GM18499 (cell line): ENCODE results near the gene TEX12.
A peak's percentile ranks its signal among the peaks of the same experiment; 100 is the strongest.

Experiments used
- ATAC-seq: cut with Tn5 transposase; IDR thresholded peaks from one replicate; pipeline ENCODE4 v1.9.1; 2021; ENCODE audit warnings: moderate number of reproducible peaks; ENCODE audit not compliant: insufficient read depth, unreplicated experiment

The TEX12 gene

DNA sequence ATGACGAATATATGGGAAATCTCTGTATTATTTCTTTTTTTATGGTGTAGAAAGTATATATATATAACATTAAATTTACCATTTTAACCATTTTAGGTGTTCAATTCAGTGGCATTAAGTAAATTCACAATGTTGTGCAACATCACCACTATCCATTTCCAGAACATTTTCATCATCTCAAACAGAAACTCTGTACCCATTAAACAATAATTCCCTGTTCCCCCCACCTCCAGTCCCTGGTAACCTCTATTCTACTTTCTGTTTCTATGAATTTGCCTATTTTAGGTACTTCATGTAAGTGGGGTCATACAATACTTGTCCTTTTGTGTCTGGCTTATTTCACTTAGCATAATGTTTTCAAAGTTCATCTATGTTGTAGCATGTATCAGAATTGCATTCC lies 43.7 kb downstream of the TEX12 start:
- ATAC-seq, result no peak

GRCh38 chr11:112211536-112211935 lies 44.4 kb downstream of the TEX12 start:
- no peak for ATAC-seq

- no peak for ATAC-seq
Measured at GRCh38 chr11:112212290-112212689, 45.1 kb downstream of the TEX12 start.

GRCh38 chr11:112212710-112213109 lies 45.5 kb downstream of the TEX12 start:
- ATAC-seq, result no peak

GRCh38 chr11:112213753-112214152 lies 46.6 kb downstream of the TEX12 start:
- ATAC-seq, result no peak

- ATAC-seq, result no peak
Measured at GRCh38 chr11:112215621-112216020, 48.4 kb downstream of the TEX12 start.

DNA sequence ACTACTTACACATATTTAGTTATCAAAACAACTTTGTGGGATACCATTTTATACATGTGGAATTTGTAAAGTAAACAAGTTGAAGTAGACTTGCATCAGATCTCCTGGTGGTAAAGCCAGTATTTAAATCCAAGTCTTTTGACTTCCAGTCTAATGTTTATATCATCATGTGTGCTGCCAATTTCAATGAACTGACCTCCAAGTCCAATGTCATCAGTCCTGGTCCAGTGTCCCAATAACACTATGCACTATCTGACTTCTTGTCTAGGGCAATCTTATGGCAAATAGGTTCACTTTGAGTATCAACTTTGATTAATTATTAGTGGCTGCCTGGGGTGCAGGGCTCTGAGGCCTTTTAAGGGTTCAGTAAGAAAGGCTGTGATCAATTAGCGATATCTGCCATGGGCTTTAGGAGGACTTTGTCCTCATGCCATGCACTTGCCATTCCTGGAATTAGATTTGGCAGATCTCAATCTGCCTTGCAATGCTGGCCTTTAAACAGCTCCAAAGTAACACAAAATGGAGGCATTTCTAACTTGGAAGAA lies 49.5 kb downstream of the TEX12 start:
- ATAC-seq, result no peak

DNA sequence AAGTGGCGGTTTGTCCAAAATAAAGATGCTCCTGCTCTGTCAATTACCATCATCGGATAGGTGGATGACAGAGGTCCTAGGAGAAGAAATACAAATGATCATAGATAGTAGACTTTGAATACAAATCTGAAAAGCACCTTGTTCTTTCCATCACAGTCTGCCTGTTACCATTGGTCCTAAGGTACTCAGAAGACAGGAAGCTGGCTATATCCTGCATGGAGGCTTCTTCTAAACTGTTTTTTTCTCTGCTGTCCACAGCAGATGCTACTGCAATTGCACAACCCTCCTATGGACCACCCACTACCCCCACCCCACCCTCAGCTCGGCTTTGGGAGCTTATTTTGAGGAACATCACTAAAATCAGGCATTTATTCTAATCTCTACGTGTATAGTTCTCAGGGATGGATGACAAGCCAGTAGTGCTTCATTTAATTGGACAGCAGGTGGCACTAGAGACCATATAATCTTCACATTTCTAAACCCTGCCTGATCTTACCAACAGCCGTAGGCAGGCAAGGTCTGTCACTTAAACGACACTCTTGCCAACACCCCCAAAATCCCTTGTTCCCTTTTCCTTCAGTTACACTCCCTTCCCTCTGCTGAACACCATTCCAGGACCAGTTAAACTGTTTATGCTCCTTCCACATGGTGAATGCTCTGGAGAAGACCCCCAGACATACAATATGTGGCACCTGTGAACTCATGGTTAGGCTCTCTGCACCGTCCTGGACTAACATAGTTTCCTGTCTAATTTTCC lies 52.5 kb downstream of the TEX12 start:
- peak; percentile 86 for ATAC-seq

DNA sequence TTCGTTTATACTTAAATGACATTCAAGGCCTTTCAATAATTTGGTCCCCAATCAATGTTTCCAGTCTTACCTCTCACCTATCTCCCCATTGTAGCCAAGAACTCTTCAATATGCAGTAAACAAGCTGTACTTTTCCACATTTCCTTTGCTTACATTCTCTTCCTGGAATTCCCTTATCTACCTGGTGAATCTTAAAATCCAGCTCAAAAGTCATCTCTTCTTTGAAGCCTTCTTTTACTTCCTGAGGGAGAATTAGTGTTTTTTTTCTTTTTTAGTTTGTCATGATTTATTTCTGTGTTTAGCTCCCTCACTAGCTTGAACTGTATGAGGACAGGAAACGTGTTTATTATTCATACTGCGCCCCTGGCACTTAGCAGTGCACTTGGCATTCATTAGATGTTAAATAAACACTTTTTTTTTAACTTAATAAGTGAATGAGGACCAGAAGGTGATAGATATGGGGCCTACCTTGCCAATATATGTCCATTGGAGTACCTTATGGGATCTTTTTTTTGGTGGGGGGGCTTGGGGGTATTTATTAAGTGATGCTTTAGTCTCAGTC lies 54.2 kb downstream of the TEX12 start:
- ATAC-seq, result no peak
